ENCODE measurements around the gene KRTAP9-7. TPM values are rescaled to one million over a fixed set of nuclear protein-coding genes. Genes with fewer than 3 reads are reported as not detected.

The KRTAP9-7 gene
- total RNA-seq, 1 experiment from 2014 or later: not detected

DNA sequence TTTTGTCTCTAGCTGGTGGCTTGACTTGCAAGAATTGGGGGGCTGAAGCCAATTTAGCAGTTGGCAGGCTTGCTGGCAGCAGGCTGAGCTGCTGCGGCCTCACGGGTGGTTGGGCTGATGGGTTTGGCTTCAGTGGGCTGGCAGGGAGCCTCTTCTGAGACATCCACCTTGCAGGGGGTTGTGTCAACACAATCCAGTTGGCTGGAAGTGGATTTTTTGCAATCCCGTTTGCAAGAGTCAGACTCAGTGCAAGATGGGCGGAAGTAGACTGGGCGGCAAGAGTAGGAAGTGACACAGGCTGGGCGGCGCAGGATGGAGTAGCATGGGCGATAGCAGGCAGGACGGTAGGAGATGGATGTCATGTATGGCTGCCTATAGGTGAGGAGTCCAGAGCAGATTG lies 32.1 kb downstream of the KRTAP9-7 start:
- ChIA-PET POLR2A (no interaction called here), CTCF (no interaction called here)
- Histone ChIP-seq H3K36me3 (ENCODE audit: control insufficient read depth, insufficient read depth, low read length) (no peaks in the 10 kb centered on the region), H3K27me3 (ENCODE audit: control insufficient read depth, insufficient read depth, low read length) (peaks cover 2% of the 10 kb centered on the region; the same call in 1 of the 2 replicates), H3K9me3 (ENCODE audit: control insufficient read depth, insufficient read depth, low read depth, low read length) (no peaks in the 10 kb centered on the region), H3K4me1 (ENCODE audit: control insufficient read depth, insufficient read depth, low read length) (no peaks in the 10 kb centered on the region), H3K4me3 (ENCODE audit: low read depth in 2 of 2, low read length in 2 of 2) (no peak overlapping the region), H3K27ac (ENCODE audit: low read length) (no peak overlapping the region)
- no TSS peak for BruUV-seq (replicated peaks)
- DNase-seq (ENCODE audit: low read depth, low spot score) (no peak), ATAC-seq (no peak)
- intact Hi-C loops (cut with micrococcal nuclease; ENCODE audit: unreplicated experiment) (no loop called here), in situ Hi-C loops (cut with HindIII; ENCODE audit: low pct_unique_long_range_greater_than_20kb, low sequenced_read_pairs) (no loop called here)
- no peak for TF ChIP-seq SIN3A (IDR thresholded peaks at IDR 0.05; ENCODE audit: borderline replicate concordance, insufficient read depth, low read depth, low read length)
- no peak for TF ChIP-seq TCF7L2 (IDR thresholded peaks at IDR 0.05; ENCODE audit: low read depth, low read length)
- no peak for TF ChIP-seq REST (IDR thresholded peaks at IDR 0.05; ENCODE audit: insufficient read depth in 1 of 2, low read depth in 2 of 2, low read length in 1 of 2)
- TF ChIP-seq, protein P1, sequence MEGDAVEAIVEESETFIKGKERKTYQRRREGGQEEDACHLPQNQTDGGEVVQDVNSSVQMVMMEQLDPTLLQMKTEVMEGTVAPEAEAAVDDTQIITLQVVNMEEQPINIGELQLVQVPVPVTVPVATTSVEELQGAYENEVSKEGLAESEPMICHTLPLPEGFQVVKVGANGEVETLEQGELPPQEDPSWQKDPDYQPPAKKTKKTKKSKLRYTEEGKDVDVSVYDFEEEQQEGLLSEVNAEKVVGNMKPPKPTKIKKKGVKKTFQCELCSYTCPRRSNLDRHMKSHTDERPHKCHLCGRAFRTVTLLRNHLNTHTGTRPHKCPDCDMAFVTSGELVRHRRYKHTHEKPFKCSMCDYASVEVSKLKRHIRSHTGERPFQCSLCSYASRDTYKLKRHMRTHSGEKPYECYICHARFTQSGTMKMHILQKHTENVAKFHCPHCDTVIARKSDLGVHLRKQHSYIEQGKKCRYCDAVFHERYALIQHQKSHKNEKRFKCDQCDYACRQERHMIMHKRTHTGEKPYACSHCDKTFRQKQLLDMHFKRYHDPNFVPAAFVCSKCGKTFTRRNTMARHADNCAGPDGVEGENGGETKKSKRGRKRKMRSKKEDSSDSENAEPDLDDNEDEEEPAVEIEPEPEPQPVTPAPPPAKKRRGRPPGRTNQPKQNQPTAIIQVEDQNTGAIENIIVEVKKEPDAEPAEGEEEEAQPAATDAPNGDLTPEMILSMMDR (IDR thresholded peaks at IDR 0.05): no peak
- TF ChIP-seq POLR2AphosphoS5 (IDR thresholded peaks at IDR 0.05; ENCODE audit: low read depth, low read length): no peak

GRCh38 chr17:41308251-41308917 lies 32.9 kb downstream of the KRTAP9-7 start:
- in situ Hi-C loops (cut with HindIII; ENCODE audit: low pct_unique_long_range_greater_than_20kb, low sequenced_read_pairs) (no loop called here), intact Hi-C loops (cut with micrococcal nuclease; ENCODE audit: unreplicated experiment) (no loop called here)
- no peak overlapping the region for H3K27ac ChIP-seq (ENCODE audit: low read length)
- H3K9me3 ChIP-seq (ENCODE audit: control insufficient read depth, insufficient read depth, low read depth, low read length): no peaks in the 10 kb centered on the region
- TF ChIP-seq SIN3A (IDR thresholded peaks at IDR 0.05; ENCODE audit: borderline replicate concordance, insufficient read depth, low read depth, low read length): no peak
- no TSS peak for BruUV-seq (replicated peaks)
- ChIA-PET POLR2A (no interaction called here), CTCF (no interaction called here)
- ATAC-seq (peak; percentile 51), DNase-seq (ENCODE audit: low read depth, low spot score) (no peak)
- no peaks in the 10 kb centered on the region for H3K4me1 ChIP-seq (ENCODE audit: control insufficient read depth, insufficient read depth, low read length)
- H3K36me3 ChIP-seq (ENCODE audit: control insufficient read depth, insufficient read depth, low read length): no peaks in the 10 kb centered on the region
- H3K27me3 ChIP-seq (ENCODE audit: control insufficient read depth, insufficient read depth, low read length): peaks cover 5% of the 10 kb centered on the region; the same call in 1 of the 2 replicates
- no peak overlapping the region for H3K4me3 ChIP-seq (ENCODE audit: low read depth in 2 of 2, low read length in 2 of 2)

DNA sequence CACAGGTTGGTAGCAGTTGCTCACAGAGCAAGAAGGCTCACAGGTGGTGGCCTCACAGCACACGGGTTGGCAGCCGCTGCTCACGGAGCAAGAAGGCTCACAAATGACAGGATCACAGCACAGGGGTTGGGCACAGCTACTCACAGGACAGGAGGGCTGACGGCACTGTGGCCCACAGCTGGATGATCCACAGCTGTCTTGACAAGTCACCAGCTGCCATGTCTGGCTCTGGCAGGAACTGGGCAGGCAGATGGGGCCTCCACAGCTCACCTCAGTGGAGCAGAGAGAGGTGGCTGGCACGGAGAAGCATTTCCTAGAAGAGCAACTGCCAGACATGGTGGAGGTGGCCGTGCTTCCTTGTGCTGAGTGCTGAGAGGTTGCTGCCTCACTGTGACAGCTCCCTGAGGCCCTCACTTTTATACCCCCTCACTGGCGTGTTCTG lies 33.4 kb downstream of the KRTAP9-7 start, which contains the start of gene KRTAP16-1:
Gene KRTAP16-1 (minus strand): TSS at position 392 of the 442 bp plus-strand sequence. CDS start 56 bp downstream, at position 336.
- ChIA-PET CTCF (no interaction called here), POLR2A (no interaction called here)
- no peak for TF ChIP-seq SIN3A (IDR thresholded peaks at IDR 0.05; ENCODE audit: borderline replicate concordance, insufficient read depth, low read depth, low read length)
- TF ChIP-seq TCF7L2 (IDR thresholded peaks at IDR 0.05; ENCODE audit: low read depth, low read length): no peak
- no peak for TF ChIP-seq POLR2AphosphoS5 (IDR thresholded peaks at IDR 0.05; ENCODE audit: low read depth, low read length)
- no peak for TF ChIP-seq REST (IDR thresholded peaks at IDR 0.05; ENCODE audit: insufficient read depth in 1 of 2, low read depth in 2 of 2, low read length in 1 of 2)
- TF ChIP-seq, protein P1 (IDR thresholded peaks at IDR 0.05): no peak
- Histone ChIP-seq H3K27ac (ENCODE audit: low read length) (no peak within 1 kb of the TSS), H3K36me3 (ENCODE audit: control insufficient read depth, insufficient read depth, low read length) (no peaks in the 10 kb centered on the region), H3K4me1 (ENCODE audit: control insufficient read depth, insufficient read depth, low read length) (no peaks in the 10 kb centered on the region), H3K27me3 (ENCODE audit: control insufficient read depth, insufficient read depth, low read length) (peaks cover 5% of the 10 kb centered on the region; the same call in 1 of the 2 replicates), H3K9me3 (ENCODE audit: control insufficient read depth, insufficient read depth, low read depth, low read length) (no peaks in the 10 kb centered on the region), H3K4me3 (ENCODE audit: low read depth in 2 of 2, low read length in 2 of 2) (no peak within 1 kb of the TSS)
- peak; percentile 21; the same call in 1 of the 2 replicates for ATAC-seq
- in situ Hi-C loops (cut with HindIII; ENCODE audit: low pct_unique_long_range_greater_than_20kb, low sequenced_read_pairs): no loop called here
- intact Hi-C loops (cut with micrococcal nuclease; ENCODE audit: unreplicated experiment): no loop called here
- BruUV-seq (replicated peaks): no TSS peak
- DNase-seq (ENCODE audit: low read depth, low spot score): no peak
